ENCODE data around the gene GNPDA1. TPM values are rescaled to one million over a fixed set of nuclear protein-coding genes. Genes with fewer than 3 reads are reported as not detected.

GNPDA1 gene
- total and polyA plus RNA-seq, 2 of the 8 experiments (the other 6 are each of a cell fraction or from before 2014, with no cell fraction given) = 33.0 to 94.3 TPM

DNA sequence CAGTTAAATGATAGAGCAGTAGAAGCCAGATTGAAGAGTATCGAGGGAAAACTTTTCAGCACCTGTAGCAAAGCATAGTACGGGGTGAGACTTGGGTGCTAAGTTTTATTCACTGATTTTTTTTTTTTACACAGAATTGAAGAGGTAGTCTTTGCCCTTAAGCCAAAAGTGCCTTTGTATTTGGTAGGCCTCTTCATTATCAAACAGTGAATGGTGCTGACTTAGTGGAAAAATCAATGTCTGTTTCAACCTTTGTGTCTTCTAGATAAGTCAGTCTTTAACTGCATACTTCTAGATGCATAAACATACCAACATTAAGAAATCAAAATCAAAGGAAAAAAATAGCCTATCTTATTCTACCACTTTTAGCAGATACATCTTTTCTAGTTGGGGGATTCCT, 30.2 kb downstream of the GNPDA1 start:
- Histone ChIP-seq H3K9ac (replicated peaks in 1 of 4; ENCODE audit: extremely low read depth in 1 of 4, low read depth in 3 of 4, low read length in 3 of 4) (no peak overlapping the region), H4K91ac (replicated peaks; ENCODE audit: insufficient read length, low read length) (no peak overlapping the region), H3K4me1 (replicated peaks in 1 of 4; ENCODE audit: control insufficient read depth in 3 of 4, insufficient read depth in 4 of 4, low read length in 3 of 4) (no peaks in the 10 kb centered on the region), H2BK15ac (ENCODE audit: low read length) (no peak overlapping the region), H3K14ac (ENCODE audit: insufficient read length) (no peak overlapping the region), H4K8ac (ENCODE audit: extremely low read depth, insufficient read depth, low read length) (no peak overlapping the region), H2BK12ac (ENCODE audit: low read depth, low read length) (no peak overlapping the region), H3K4ac (replicated peaks; ENCODE audit: insufficient read length, low read depth, low read length) (no peak overlapping the region), H3K36me3 (ENCODE audit: control insufficient read depth in 2 of 4, insufficient read depth in 4 of 4, low read length in 3 of 4) (peaks cover 0 to 47% (median 25%) of the 10 kb centered on the region in 4 experiments; a peak in 6 of 8 replicates), H2AK5ac (ENCODE audit: low read depth, low read length) (no peak overlapping the region), H2BK20ac (ENCODE audit: low read length) (no peak overlapping the region), H3K27ac (ENCODE audit: low read depth, low read length) (no peak overlapping the region), H4K20me1 (replicated peaks in 1 of 2; ENCODE audit: control insufficient read depth in 1 of 2, insufficient read depth in 2 of 2, low read length in 2 of 2) (no peaks in the 10 kb centered on the region), H3K4me2 (ENCODE audit: insufficient read depth in 1 of 2, low read depth in 2 of 2, low read length in 2 of 2) (no peak overlapping the region), H2AFZ (ENCODE audit: low read length) (no peak overlapping the region), H2BK120ac (replicated peaks; ENCODE audit: low read depth, low read length) (no peak overlapping the region), H3K4me3 (ENCODE audit: extremely low read depth in 1 of 4, insufficient read depth in 2 of 4, low read depth in 3 of 4, low read length in 4 of 4) (no peak overlapping the region), H3K79me2 (ENCODE audit: control insufficient read depth in 1 of 2, insufficient read depth in 2 of 2, low read length in 2 of 2) (no peaks in the 10 kb centered on the region), H3K79me1 (ENCODE audit: low read depth, low read length) (no peaks in the 10 kb centered on the region), H3K23ac (ENCODE audit: insufficient read length) (no peak overlapping the region), H4K5ac (ENCODE audit: insufficient read length, low read depth, low read length) (no peak overlapping the region), H3K18ac (ENCODE audit: extremely low read depth, low read length) (no peak overlapping the region), H3K56ac (replicated peaks; ENCODE audit: insufficient read length, low read depth, low read length) (no peak overlapping the region), H3K27me3 (replicated peaks in 1 of 4; ENCODE audit: control insufficient read depth in 3 of 4, extremely low read depth in 1 of 4, insufficient read depth in 3 of 4, low read length in 3 of 4) (no peaks in the 10 kb centered on the region), H3K23me2 (ENCODE audit: low read depth, low read length) (no peaks in the 10 kb centered on the region), H2BK5ac (ENCODE audit: low read depth, low read length) (no peak overlapping the region), H3K9me3 (ENCODE audit: insufficient read depth in 2 of 2, low read depth in 1 of 2, low read length in 1 of 2) (no peaks in the 10 kb centered on the region)
- ChIA-PET POLR2A (ENCODE audit: partially characterized antibody) (no interaction called here), CTCF (ENCODE audit: partially characterized antibody) (no interaction called here)
- 60% methylated on average over 2 of the region's 2 CpGs; no CpG with 5 or more reads in 1 of the 2 experiments for WGBS, 2 experiments (ENCODE audit: extremely low coverage in 1 of 2, insufficient coverage in 1 of 2, insufficient read length in 1 of 2, insufficient replicate concordance in 2 of 2, low coverage in 1 of 2, low lambda C conversion rate in 2 of 2, missing lambda C conversion rate in 1 of 2)
- TF ChIP-seq CTBP2 (IDR thresholded peaks at IDR 0.05; ENCODE audit: borderline replicate concordance, insufficient read depth, insufficient read length, low read length) = no peak
- DNase-seq (ENCODE audit: low read depth in 1 of 2, low spot score in 2 of 2) (no peak), FAIRE-seq (no peak)

All from H1 (cell line).